NK-92 (cell line): ENCODE results near the gene ARF6.
"Not testable (repeated sequence)": the region's sequence is repeated elsewhere in the genome, so short reads cannot be mapped to it uniquely, and the experiment has no call there.

Experiments
- DNase-seq: peaks from one replicate; lab custom pipeline; 2025; ENCODE audit not compliant: unreplicated experiment; lab: John Stamatoyannopoulos, UW

The ARF6 gene

DNA sequence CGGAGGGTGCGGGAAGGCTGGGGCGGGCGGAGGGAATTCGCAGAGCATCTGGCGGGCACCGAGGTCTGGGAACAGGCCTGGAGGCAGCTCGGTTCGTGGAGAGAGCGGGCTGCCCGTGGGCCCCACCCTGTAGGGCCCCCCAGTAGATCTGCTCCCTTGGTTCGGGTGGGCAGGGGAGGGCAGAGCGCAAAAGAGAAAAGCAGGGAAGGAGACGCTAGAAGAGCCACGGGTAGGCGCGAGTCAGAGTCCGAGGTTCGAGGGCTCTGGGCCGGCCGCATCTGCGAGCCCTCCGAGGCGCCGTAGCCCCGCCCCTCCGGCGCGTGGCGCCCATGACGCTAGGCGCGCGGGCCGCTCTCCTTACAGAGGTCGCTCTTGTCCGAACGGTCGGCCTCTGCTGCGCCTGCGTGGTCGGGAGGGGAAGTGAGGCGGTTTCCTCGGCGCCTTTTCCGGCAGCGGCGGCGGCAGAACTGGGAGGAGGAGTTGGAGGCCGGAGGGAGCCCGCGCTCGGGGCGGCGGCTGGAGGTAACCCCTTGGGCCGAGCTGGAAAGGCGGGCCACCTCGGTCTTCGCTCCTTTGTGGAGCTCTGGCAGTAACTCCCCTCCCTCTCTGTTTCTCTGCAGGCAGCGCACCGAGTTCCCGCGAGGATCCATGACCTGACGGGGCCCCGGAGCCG lies at the start of gene ARF6:
Gene ARF6 (plus strand): TSS at position 447 of the 673 bp plus-strand sequence. CDS start 655 bp downstream, outside the sequence.
- peak; percentile 61 for DNase-seq

DNA sequence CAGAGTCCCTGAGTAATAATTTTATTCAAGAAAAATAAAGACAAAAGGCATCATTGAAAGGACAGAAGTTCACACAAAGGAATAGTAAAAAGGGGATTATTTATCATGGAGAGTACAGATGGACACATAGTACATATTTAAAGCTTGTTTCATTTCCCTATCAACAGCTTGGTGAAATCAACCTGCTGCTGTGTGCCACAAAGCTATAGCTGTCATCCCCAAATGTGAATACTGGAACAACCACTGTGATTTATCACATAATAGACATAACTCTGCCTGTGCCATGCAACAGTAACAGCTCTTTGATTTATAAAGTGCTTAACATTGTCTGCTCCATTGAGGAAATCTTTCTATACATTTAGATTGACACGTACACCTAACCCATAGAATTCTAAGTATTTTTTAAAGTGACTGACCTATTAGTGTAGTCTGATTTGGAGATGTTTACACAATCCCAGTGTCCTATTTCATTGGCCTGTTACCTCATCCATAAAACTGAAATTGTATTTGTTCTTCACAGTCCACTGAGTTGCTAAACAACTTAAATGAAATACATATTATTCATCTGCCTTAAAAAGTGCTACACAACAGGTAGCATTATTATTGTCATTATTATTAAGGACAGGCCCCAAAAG lies 43.6 kb upstream of the ARF6 start:
- no peak for DNase-seq

DNA sequence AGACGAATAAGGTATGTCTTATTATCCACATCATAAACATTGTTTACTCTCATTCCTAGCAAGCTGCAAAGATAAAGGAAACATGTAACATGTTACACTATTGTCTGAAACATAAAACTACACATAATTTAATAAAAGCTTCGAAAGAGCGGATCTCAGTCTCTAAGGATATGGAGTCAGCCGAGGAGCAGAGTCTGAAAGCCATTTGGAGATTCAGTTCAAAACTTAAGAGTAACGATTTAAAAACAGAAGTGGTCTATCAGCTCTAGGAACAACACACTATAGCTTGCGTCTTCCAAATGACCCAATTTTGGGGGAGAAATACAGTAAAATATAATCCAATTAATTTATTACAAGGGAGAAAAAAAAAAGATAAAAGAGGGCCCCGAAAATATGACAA lies 41.1 kb upstream of the ARF6 start:
- DNase-seq, result no peak

DNA sequence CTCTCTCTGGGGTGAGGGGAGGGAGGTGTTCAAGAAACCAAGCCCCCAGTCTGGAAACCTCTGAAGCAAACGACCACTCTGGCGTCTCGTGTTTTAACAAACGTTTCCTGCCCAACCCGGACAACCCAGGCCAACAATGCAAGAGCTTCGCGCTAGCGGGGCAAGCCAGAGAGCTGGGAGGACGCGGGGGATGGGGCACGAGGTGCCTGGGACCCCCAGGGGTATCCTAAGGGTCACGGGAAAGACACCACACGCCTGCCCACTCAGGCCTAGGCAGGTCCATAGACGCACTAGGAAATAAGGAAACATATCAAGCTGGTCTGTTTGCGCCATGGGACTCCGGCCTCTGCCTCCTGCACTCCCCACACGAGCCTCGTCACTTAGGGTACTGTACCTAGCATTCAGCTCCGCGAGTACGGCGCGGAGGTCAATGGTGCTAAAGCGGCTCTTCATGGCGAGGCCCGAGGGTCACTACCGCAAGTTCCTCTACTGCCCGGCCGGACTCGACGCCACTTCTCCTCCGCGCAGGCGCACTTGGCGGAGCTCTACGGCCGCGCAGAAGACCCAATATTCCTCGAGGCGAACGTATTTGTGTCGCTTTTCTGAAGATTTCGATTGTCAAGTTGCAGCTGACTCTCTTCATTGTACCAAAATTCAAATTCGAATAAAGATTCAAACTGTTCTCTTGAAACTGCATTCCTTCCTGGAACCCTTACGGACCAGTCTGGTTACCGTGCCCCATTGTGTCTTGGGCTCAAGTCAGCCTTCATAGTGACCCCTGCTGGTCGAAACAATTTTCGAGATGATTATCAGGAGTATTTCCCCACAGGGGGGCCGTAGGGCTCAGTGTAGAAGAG lies 40.4 kb upstream of the ARF6 start, which contains the start of gene NEMF:
Gene NEMF (minus strand): TSS at position 488 of the 857 bp plus-strand sequence. CDS start 35 bp downstream, at position 453.
- DNase-seq, result no peak

DNA sequence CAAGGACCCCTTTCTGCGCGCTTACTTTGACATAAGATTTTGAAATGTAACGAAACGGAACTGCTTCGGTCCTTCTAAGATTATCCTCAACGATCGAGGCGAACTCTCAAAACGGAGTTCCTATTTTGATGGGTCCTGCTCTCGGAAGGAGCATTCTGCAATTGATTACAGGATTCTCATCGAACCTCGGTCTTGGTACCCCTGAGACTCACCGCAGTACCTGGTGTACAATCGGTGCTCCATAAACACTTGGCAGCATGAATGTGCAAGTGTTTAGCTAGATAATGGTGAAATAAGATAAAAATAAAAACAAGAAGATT lies 39.8 kb upstream of the ARF6 start:
- DNase-seq, result no peak

DNA sequence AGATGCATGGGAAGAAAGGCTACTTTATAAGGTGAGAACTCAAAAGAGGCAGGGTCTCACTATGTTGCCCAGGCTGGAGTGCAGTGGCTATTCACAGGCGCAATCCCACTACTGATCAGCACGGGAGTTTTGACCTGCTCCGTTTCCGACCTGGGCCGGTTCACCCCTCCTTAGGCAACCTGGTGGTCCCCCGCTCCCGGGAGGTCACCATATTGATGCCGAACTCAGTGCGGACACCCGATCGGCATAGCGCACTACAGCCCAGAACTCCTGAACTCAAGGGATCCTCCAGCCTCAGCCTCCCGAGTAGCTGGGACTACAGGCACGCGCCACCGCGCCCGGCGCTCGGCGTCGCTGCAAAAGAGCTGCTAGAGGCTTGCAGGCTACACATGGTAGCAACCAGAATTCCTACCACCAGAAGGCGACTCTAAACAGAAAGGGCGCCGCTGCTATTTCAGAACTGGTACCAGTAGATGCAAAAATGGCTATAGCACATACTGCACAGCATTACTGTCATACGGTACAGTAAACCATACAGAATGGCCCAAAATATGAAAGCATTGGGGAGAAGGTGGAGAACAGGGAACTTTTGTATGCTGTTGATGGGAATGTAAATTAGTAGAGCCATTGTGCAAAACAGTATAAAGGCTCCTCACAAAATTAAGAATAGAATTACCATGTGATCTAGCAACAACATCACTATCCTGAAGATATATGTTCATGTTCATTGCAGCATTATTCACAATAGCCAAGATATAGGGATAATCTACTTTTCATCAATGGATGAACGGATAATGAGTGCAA lies 39.1 kb upstream of the ARF6 start:
- DNase-seq, result no peak

DNA sequence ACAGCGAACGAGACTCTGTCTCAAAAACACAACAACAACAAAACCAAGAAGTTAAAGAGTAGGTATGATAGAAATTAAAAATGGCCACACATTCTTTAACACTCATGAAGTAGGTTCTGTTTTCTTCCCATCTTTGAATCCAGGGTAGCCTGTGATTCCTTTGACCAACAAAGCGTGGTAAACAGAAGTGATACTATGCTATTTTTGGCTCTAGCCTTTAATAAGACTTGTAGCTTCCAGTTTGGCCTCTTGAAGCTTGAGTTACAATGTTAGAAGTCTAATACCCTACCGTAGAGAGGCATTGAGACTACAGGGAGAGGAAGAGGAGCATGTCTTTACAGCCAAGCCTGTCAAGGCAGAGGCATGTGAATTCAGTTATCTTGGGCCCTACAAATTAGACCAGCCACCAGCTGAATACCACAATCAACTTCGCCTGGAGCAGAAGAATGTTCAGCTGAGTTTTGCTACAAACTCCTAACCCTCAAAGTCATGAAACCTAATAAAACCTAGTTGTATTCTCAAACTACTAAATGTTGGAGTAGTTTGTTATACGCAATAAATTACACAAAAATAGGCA lies 35.4 kb upstream of the ARF6 start:
- no peak for DNase-seq

DNA sequence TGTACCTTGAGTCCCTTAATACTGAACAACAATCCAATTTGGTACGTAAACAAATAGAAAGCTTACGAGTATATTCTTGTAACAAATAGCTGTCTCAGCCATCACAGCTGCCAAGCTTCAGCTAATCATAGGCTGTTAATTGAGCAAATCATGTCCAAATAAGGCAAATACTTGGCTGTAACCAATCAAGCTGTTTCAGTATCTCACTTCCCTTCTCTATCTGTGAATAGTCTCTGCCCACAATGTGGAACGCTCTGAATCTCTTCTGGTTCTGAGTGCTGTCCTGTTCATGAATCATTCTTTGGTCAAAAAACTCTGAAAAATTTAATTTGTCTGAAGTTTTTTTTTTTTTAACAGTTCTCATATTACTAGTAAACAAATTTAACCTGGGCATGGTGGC lies 34.5 kb upstream of the ARF6 start:
- DNase-seq, result no peak

DNA sequence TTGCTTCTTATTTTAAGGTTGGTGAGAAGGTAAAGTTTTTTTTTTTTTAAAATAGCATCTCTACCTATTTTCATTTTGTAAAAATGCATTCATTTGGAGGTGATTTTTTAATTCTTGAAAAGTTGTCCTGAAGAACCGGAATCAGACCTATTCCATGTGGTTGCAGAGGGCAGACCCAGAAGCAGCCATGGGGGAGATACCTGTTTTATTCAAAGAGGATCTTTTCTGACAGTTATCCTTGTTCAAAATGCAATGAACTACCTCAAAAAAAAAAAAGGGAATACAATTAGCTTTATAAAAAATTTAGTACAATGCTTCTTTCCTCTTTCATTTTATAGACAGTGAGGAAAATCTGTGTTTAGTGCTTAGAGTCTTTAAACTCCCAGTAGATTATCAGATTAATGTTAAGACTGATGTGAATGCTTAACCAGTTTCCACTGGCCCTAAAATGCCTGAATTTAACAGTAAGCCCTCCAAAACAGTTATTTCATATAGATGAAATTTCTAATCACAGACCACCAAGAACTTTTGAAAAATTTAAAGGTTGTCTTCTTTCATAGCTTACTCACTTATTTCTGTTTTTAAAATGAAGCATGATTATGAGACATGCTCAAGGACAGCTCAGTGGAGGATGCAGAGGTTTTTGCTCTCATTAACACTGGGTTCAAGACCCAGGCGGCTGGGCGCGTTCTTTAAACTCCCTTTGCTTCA lies 31.7 kb upstream of the ARF6 start:
- no peak for DNase-seq

DNA sequence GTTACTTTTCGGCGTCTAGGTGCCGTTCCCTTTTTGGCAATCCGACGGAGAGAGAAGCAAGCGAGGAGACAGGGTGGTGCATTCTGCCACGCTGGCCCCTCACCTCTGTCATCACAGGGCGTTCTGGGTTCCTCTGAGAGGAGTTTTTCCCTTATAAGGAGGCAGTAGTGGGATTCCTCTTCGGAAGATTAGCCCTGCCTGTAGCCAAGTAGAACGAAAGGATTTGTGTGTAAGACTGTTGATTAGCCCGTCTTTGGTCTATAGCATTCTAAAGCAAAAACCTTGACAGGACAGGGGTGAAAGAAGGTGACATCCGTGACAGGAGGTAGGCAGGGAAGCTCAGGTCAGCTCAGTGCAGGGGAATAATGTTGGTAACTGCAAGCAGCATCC lies 31.2 kb upstream of the ARF6 start:
- no peak for DNase-seq

DNA sequence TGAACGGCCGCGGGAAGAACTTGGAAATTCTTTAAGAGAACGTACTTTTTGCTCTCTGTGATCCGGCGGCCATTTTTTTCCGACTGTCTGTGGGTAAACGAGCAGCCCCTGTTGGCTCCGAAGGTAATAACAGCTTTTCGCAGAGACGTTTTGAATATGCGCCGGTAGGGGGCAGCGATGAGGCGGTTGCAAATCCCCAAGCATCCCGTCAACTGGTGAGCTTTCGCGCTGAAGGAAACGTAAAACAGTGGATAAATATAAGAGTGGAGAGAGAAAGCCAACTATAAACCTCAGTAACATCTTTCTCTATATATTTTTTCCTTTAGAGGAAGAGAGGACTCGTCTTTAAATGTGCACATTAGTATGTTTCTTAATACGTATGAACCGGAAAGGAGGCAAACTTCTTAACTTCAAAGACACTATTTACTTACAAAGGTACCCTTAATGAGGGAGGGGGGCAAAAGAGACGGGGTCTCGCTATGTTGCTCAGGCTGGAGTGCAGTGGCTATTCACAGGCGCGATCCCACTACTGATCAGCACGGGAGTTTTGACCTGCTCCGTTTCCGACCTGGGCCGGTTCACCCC lies 30.7 kb upstream of the ARF6 start:
- DNase-seq, result no peak

DNA sequence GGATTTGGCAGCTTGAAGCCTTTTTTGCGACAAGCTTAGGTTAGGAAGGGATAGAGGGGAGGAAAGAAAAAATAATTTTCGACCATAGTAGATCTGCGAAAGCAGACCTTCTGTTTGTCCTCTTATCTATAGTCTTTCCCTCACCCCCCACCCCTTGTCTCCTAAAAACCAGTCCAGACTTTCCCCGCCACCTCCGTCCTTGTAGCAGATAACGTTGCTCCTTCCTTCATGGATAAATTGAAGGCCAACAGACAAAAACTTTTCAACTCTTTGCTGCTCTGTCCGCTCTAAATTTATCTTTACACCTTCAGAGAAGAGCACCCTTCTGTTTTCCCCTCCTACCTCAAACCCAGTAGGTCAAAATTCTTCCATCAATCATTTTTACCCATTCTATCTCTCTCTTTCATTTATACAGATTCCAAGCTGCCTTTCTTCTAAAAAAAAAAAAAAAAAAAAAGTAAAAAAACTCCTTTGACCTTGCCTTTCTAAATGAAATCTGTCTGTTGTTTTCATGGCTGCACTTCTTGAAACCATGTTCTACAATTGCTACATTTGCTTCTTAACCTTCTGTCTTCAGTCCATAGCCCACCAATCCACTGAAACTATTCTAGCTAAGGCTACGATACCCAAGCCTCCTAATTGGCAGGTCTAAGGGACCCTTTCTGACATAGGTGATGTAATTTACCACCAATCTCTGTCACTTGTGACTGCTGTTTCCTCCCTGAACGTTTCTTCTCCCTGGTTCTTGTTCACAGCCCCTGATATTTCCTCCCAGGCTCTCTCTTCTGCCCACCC lies 29.2 kb upstream of the ARF6 start:
- no peak for DNase-seq

DNA sequence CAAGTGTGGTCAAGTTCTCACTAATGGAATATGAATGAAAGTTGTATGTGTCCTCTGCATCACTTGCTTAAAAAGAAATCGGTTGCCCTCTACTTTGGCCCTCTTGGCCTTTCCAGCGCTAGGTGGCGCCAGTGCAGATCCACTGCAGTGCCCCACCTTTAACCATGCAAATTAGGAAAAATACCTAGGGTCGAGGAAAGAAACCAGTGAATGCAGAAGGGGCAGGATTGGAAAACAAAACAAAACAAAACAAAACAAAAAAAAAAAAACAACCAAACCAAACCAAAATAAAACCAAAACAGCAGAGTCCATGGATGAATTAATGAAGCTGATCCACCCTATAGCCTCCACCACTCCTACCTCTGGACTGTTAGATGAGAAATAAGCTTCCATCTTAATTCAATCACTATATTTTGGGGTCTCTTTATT lies 27.4 kb upstream of the ARF6 start:
- DNase-seq, result no peak

DNA sequence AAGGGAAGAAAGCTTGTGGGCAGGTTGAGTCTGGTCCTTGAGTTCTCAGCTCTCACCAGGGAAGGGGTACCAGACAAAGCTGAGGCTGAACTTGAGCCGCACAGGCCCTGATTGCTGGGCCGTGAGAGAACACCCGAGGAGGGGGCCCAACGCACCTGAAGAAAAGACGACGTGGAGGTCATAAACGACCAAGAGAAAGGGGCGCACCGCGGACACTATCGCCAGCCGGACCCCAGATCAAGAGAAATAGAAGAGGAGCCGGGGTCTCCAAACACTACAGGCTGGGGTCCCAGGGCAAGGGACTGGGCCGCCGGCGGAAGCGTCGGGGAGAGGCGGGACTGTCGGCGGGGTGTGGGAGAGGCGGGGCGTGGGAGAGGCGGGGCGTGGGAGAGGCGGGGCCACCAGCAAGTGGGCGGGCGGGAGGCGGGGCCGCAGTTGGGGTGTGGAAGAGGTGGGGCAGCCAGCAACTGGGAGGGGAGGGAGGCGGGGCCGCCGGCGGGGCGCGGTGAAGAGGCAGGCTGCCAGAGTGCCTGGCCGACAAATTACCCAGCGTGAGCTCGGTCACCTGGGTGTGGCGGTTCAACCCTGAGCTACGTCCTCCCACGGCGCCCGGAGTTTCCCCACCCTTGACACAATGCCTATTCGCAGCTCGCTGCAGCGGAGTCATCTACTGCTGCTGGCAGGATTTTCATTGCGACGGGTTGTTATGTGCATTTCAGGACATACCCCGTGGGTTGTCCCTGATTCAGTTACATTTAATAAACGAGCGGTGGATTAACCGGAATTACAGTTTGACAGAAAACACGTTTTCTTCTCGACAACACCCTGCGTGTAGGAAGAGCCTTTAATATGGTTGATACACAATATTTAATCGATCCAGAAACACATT lies 24.8 kb upstream of the ARF6 start:
- peak; percentile 81 for DNase-seq

DNA sequence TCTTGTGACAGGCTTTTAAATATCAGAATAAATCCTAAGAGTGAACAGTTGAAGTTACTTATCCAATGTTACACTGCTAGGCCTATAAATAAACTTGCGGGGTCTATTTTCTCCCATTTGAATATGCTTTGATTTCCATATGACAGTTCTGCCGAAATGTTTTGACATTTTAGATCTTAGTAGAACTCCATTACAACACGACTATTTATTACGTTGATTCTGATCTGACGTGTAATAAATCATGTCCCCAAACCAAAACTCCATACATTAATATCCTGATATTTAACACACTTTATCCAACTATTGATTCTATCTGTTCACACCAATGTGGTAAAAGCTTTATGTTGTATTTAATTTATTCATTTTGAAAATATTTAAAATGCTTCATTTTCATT lies 24.2 kb upstream of the ARF6 start:
- no peak for DNase-seq

DNA sequence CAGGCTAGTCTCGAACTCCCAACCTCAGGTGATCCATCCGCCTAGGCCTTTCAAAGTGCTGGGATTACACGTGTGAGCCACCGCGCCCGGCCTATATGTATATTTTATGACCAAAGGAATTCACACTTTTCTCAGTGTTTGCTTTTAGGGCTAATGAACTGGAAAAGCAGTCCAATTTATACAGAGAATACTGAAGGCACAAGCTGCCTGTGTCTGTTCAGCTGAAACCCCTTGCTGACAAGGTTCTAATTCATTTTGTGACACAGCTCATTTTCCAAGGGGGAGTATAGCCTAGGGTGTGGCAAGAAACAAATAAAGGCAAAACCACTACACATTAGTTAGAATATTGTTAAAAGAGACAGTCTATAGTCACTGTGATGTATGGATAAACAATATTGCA lies 22.0 kb upstream of the ARF6 start:
- DNase-seq, result no peak

DNA sequence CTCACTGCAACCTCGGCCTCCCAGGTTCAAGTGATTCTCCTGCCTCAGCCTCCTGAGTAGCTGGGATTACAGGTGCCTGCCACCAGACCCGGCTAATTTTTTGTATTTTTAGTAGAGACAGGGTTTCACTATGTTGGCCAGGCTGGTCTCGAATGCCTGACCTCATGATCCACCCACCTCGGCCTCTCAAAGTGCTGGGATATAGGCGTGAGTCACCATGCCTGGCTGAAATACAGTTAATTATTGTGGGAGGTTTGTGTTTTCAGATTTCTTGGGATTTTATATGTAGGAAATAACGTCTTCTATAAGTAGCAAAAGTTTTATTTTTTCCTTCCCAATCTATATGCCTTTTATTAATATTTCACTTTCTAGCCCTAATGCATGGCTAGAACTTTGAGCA lies 19.3 kb upstream of the ARF6 start:
- DNase-seq, result not testable (repeated sequence)

DNA sequence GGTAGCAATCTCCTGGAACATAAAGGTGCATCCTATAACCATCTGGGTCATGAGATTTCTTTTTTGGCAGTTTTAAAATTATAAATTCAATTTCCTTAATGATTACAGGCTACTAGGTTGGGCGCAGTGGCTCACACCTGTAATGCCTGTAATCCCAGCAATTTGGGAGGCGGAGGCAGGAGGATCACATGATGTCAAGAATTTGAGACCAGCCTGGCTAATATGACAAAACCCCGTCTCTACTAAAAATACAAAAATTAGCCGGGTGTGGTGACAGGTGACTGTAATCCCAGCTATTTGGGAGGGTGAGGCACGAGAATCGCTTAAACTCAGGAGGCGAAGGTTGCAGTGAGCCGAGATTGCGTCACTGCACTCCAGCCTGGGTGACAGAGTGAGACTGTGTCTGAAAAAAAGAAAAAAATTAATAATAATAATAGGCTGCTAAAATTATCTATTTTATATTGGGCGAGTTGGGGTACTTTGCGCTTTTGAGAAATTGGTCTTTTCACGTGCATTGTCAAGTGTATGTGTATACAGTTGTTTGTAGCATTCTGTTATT lies 17.2 kb upstream of the ARF6 start:
- no peak for DNase-seq
